Central memory CD4-positive, alpha-beta T cell (primary cell): ENCODE results near the gene DNAH3.
"Not testable (repeated sequence)": the region's sequence is repeated elsewhere in the genome, so short reads cannot be mapped to it uniquely, and the experiment has no call there.

Experiments
- DNase-seq: peaks from one replicate; pipeline ENCODE4 v3.0.0; 2022

The DNAH3 gene

DNA sequence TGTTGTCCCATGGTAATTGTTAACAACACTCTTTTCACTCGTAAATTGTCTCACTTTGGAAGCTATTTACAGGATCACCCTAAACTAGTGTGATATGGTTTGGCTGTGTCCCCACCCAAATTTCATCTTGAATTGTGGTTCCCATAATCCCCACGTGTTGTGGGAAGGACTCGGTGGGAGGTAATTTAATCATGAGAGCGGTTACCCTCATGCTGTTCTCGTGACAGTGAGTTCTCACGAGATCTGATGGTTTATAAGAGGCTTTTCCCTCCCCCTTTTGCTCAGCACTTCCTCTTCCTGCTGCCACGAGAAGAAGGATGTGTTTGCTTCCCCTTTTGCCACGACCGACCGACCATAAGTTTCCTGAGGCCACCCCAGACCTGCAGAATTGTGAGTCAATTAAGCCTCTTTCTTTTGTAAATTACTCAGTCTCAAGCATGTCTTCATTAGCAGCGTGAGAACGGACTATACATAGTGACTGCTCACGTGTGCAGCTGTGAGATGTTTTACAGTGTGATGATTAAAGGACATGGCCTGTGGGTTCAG is 34.4 kb downstream of the DNAH3 start:
- no peak for DNase-seq

DNA sequence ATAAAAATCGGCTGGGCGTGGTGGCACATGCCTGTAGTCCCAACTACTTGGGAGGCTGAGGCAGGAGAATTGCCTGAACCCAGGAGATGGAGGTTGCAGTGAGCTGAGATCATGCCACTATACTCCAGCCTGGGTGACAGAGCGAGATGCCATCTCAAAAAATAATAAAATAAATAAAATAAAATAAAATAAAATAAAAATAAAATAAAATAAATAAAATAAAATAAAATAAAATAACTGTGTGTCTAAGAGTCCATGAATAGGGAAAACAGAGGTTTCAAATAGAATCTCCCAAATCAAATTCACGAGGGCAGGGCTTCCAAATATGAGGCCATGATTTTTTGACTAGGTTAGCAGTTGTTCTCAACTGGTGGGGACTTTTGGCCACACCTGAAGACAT is 35.1 kb downstream of the DNAH3 start:
- not testable (repeated sequence) for DNase-seq

DNA sequence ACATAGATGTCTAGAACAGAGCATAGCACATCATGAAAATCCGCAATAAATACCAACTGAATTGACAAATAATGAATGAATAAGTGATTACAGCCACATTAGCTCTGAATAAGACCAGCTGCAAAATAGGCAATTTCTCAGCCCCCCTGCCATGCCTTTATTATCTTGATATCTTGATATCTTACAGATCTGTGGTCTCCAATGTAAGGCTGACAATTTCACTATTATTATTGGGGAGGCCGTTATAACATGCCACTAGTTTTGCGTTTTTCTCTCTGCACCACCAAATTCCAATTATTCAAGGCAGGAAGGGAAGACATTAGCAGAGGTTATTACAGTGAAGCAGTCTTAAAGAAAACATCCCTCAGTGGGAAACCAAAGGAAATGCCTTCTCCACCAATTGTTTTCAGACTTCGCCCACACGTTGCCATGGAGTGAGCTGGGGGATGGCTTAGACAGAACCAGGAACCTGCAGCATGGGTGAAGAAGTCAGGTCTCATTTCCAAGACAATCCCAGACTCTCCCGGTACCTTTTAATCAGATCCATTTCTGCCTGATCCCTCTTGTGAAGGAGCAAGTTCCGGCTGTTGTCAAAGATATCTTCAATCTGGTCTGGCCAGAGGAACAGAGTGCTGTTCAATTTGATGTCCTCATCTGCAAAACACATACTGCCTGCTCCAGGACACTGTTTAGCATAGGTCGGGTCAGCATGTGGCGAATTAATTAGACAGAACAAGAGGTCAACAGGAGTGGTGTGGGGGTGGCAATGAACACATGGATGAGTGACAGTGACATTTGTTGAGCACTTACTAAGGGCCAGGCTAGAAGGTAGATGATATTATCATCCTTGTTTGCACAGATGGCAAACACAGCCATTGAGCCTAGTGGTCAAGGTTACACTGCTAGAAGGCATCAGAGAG is 46.4 kb downstream of the DNAH3 start:
- no peak for DNase-seq

DNA sequence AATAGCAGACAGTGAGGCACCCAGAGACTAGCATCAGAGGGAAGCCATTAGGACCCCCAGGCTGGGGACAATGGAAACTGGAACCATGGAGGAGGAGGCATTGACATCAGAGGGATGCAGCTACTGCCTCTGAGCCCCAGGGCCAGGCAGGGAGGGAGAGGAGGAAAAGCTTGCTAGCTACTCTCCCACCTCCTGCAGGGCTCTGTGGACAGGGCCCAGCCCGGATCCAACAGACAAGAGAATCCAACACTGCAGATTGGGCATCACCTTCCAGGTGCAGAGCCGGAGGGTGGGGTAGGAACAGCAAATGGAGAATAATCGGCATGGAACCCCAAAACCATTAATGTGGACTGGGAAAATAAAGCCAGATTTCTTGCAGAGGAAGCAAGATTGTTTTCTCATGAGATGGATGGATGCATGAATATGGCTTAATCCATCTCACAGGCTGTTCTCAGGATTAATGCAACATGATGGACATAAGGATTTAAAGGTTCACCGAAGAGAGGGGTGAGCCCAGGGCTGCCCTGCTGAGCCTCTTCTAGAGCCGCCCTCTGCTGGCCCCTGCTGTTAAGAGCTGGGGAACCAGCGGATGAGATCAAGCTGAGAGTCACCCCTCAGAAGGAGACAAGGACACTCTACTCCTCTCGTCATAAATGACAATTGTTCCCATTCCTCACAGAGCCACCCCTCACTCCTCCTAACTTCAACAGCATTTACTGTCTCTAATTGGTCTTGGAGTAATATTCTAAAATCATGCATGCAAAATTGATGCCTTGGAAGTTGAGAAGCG is 48.8 kb downstream of the DNAH3 start:
- no peak for DNase-seq

DNA sequence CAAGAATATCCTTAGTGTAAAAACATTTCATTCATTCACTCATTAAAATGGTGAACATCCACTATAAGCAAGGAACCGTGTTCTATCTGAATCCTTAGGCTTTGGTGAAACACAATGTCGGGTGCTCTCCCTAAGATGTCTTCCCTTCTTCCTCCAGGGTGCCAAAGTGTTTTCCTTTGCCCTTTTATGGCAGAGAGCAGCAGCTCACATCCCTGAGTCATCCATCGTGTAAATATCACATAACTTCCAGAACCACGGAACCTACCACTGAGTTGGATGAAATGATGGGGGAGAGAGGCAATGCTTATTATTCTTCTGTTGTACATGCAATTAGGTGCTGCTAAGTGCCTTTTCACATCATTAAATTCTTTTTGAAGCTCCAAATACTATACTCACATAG is 50.2 kb downstream of the DNAH3 start:
- no peak for DNase-seq

DNA sequence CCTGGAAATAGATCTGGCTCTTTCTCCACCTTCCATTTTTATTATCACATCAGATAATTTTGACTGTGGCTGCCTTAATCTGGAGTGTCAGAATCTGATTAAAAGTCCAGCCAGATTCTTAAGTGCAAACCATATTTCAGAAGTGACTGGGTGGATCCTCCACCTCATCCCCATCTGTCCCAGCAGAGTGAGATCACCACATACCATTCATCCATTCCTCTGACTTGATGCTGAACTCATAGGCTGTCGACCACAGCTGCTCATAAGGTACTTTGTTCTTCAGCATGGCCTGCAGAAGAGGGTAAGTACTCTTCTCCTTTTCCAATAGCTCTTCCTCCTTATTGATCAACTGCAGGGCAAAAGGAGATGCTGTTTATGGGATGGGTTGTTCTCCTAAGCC is 53.5 kb downstream of the DNAH3 start:
- no peak for DNase-seq

DNA sequence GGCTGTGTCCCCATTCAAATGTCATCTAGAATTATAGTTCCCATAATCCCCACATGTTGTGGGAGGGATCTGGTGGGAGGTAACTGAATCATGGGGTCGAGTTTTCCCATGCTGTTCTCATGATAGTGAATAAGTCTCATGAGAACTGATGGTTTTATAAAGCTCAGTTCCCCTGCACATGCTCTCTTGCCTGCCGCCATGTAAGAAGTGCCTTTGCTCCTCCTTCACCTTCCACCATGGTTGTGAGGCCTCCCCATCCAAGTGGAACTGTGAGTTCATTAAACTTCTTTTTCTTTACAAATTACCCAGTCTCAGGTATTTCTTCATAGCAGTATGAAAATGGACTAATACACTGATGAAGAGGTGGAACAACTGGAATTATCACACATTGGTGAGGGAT is 55.9 kb downstream of the DNAH3 start:
- DNase-seq = not testable (repeated sequence)

DNA sequence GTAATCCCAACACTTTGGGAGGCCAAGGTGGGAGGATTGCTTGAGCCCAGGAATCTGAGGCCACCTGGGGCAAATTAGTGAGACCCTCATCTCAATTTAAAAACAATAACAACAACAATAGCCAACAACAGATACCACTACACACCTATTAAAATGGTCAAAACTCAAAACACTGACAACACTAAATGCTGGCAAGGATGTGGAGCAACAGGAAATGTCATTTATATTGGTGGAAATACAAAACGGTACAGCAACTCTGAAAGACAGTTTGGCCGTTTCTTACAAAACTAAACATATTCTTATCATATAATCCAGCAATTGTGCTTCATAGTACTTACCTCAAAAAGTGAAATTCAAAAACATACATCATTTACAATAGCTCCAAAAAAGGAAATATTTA is 57.7 kb downstream of the DNAH3 start:
- no peak for DNase-seq

DNA sequence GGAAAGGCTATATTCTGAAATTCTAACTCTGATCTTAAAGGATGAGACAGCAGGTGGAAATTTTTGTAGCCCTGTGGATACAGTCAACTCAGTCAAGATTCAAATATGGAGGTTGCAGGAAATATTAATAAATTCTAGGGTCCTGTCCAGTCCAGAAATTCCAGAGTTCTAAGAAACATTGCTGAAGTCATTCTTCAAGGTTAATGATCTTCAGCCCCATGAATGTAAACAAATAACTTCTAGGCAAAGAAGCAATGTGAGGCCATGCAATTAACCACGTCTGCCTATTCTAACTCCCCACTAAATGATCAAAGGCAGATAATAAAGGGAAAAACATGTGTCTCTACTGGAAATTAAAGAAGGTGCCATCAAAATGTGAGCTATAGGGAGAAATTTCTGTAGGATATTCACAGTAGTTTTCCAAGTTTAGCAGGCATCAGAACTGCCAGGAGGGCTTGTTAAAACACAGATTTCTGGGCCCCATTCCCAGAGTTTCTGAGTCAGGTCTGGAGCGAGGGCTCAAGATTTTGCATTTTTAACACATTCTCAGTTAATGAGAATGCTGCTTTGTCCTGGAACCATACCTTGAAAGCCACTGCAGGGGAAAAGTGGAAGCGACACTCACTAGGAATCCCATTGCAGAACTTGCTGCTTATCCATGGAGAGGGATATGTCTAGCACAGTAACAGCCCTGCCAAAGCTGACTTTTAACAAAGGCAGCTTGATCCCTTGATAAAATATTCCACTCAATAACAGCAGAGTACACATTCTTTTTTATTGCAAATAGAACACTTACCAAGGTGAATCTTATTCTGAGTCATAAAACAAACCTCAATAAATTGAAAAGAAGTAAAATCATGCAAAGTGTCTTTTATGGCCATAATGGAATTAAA is 61.8 kb downstream of the DNAH3 start:
- no peak for DNase-seq

DNA sequence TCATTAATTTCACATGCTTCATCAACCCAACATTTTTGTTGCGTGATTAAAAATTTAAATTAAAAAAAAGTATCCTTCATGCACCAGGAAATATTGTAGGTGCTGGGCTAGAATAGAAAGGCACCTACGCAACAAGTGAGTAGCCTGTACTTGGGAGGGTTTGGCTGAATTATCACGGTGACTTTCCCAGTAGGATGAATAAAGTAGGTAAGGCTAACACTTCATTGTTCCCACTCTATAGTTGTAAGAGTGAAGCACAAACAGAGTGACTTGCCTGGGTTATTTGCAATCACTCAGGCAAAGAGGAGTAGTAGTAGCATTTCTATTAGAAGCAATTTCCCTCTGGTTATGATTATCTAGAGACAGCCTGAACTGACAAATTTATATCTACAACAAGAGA is 62.5 kb downstream of the DNAH3 start:
- DNase-seq = no peak

DNA sequence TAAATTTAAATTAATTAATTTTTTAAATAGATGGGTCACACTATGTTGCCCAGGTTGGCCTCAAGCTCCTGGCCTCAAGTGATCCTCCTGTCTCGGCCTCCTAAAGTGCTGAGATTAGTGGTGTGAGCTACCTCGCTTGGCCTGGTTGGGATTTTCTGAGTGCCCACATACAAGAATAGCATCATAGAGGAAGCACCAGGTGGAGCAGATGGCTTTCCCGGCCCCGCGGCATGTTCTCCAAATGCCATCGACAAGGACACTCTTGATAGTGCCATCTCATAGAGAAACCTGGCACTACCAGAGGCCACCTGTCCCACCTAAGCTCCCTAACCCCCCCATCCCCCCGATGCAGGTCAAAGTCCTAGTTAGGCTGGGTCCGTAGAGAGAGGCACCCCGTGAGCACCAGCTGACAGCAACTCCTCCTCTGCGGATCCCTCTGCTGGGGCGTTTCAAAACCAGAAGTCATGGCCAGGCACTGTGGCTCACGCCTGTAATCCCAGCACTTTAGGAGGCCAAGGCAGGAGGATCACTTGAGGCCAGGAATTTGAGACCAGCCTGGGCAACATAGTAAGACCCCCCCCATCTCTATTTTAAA is 65.9 kb downstream of the DNAH3 start:
- no peak for DNase-seq

DNA sequence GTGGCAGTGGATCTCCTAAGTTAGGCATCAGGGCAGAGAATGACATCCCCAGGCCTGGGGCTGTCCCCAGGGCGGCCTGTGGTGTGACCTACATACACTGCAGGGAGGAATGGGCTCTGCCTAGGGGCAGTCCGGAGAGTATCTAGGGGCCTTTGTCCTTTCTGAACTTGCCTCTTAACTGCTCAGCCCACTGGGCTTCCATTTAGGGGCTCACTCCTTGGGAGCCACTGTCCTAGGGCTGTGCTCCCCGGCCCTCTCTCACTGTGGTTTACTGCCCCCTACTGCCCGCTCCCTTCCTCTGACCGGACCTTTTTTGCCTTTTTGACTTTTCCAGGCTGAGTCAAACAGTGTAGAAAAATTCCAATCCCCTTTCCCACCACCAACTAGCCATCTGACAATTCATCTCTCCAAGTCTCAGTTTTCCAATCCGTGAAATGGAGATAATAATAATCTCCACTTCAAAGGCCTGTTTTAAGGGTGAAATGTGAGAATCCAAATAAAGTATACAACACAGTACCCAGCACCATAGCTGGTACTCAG is 66.8 kb downstream of the DNAH3 start:
- DNase-seq = peak; percentile 19

DNA sequence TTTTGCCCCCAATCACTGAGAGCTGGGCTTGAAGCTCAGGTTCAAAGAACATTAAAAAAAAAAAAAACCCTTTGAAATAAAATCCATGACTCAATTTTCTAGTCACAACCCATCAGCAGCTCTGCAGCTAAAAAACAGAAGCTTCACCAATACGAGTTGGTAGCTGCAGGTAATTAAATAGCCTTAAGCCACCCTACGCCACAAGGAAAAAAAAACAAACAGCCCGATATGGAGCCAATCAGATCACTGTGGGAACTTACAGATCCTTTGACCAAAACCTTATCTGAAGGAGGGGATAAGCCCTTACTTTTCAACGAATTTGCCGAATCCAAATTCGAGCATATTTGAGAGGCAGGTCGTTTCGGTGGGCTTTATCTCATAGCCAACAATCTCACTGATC is 69.3 kb downstream of the DNAH3 start:
- DNase-seq = no peak

DNA sequence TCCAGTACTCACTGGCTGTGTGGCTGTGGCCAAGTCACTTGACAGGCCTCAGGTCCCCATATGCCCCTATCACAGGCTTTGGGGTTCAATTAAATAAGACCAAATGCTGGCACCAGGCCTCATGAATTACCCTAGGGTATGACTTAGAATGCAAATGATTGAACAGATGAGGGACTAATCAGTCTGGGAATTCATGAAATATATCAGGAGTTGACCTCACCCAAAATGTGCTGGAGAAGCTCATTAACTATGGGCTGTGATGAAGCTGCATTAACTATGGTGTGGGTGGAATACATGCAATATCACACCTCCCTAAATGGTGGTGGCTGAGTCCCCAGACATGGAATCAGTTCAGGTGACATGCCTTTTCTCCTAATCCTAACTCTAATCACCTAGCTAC is 72.1 kb downstream of the DNAH3 start:
- DNase-seq = no peak

DNA sequence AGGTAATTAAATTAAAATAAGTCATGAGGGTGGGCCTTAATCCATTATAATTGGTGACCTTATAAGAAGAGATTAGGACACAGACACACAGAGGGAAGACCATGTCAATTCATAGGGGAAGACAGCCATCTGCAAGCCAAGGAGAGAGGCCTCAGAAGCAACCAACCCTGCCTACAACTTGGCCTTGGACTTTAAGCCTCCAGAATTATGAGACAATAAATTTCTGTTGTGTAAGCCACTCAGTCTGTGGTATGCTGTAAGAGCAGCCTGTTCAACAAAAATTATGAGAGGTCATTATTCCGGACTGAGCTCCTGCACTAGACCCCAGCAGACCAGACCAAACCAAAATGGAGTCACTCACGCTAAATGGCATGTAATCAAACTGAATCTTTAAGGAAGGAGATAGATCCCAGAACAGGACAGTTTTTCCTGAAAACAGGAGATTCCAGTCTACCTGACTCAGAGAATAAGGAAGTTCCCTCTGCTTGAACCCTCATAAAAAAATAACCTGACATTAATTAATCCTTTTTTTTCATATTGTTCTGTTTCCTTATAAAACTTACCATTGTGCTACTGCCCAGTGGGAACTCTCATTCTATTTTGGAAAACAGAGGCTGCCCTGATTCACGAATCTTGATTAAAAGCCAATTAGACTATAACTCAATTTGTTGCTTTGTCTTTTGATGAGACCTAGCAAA is 74.3 kb downstream of the DNAH3 start:
- no peak for DNase-seq

DNA sequence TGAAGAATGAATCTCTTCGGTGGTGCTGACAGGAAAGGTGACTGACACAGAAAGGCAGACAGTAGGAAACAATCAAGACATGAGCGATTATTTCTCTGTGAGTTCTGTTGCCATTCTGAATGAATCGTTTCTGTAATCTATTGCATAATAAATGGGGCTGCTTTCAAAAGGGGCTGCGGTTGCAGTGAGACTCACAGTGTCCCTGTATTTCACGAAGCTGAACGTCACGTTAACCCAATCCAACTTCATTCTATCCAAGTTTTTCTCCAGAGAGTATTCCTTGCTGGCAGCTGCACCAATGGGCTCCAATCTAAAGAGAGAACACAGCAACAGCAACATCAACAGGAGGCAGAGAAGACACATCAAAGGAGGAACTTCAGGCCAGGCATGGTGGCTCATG is 75.4 kb downstream of the DNAH3 start:
- no peak for DNase-seq

DNA sequence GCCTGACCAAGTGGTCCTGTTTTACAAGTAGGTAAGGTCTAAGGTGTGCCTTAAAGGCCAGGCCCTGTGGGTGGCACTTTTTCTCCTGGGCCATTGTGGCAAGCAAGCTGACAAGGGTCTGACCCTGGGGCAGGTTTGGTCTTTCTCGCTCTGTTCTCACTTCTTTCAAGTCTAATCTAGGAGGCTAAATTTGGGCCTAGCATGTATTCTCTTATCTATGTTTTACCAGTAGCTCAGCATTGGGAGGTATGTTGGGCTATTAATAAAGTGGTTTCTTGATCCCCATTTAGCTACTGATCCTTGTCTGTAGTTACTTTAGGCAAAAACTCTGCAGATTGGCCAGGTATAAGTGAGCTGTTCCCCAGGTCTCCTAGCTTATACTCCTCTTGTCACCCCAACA is 77.7 kb downstream of the DNAH3 start:
- no peak for DNase-seq

DNA sequence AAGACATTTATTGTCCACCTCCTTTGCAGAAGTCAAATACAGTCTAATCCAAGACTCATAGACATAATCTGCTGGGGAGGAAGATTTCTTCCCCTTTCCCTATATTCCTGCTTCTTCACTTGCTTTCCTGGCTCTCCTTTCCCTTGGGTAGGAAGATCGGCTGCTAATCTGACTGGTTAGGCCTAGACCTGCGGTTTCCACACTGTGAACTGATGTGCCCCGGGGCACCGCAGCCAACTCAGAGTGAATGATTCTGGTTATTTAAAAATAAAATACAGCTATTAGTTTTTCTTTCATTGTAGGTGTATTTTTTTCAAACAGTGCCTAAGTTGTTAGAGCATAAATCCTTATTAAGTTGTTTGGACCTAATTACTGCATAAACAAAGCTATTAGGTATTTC is 78.9 kb downstream of the DNAH3 start:
- DNase-seq = no peak

DNA sequence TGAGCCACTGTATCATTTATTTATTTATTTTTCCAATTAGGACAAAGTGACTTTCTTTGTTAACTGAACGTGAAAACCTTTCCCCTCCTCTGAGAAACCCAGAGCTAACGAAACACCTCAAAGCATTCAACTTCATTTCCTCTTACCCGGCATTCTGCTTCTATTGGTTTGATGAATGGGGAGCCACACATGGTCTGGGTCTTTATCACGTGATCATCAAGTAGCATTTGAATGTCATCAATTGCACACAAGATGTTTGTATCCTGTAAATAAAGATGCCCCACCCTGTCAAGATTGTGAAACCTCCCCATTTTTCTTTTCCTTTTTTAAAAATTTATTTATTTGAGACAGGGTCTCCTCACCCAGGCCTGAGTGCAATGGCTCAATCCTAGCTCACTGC is 80.1 kb downstream of the DNAH3 start:
- no peak for DNase-seq

DNA sequence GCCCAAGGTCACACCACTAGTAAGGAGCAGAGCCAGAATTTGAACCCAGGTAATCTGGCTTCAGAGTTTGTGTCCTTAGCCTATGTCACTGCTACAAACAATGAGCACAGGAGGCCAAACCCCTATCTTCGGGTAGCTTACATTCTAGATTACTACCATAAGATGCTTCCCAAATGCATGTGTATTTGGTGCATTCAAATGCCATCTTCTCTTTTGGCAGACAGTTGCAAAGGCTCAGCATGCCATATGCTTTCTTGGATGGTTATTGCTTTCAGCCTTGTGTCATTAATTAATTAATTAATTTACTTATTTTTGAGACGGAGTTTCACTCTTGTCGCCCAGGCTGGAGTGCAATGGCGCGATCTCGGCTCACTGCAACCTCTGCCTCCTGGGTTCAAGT is 80.7 kb downstream of the DNAH3 start:
- DNase-seq = no peak

DNA sequence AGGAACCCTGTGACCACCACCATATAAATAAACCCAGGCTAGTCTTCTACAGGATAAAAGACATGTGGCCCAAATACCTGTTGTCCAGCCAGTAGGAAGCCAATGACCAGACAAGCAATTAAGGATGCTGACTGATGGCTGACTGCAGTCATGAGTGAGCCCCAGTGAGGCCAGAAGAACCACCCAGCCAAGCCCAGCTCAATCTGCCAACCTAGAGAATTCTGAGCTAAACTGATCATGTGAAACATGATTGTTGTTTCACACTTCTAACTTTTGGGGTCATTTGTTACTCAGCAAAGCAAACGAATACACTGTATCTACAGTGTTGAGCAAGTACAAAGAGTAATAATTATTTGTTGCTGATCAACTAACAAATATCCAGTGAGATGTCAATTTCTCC is 86.4 kb downstream of the DNAH3 start:
- no peak for DNase-seq
